Body of pancreas (tissue), 4 donors: Measurements from ENCODE around the gene GPR176. TPM values are rescaled to one million over a fixed set of nuclear protein-coding genes. Genes with fewer than 3 reads are reported as not detected.

Experiments
- ATAC-seq: fragments of 150-250 bp; one replicate; pipeline ENCODE4 v1.9.1; 2016
- DNase-seq, 4 donors: peaks; one replicate each; pipeline ENCODE4 v3.0.0-alpha.2; 2019
- H3K27ac ChIP-seq, 4 donors: fragments of 200-600 bp; sonication (generic); 1 replicate in 3 of 4; 2 replicates in 1 of 4; pipeline versions ENCODE4 v1.5.1 to v1.6.1; 2016 to 2019; ENCODE audit warnings: mild to moderate bottlenecking in 1 of 4, mixed read lengths in 1 of 4, moderate library complexity in 1 of 4
- H3K27me3 ChIP-seq, 2 donors: fragments of 200-600 bp; sonication (generic); one replicate each; pipeline ENCODE4 v1.6.0; 2016; ENCODE audit warnings: mild to moderate bottlenecking in 1 of 2
- H3K36me3 ChIP-seq, 2 donors: fragments of 200-600 bp; sonication (generic); replicated peaks in 1 of 2; 2 replicates each; pipeline ENCODE4 v1.5.1; 2016; ENCODE audit warnings: low read depth in 2 of 2; ENCODE audit not compliant: insufficient read depth in 1 of 2
- H3K4me1 ChIP-seq: fragments of 200-600 bp; sonication (generic); one replicate; pipeline ENCODE4 v1.6.0; 2016
- H3K4me3 ChIP-seq, 2 donors: fragments of 200-600 bp; sonication (generic); 1 replicate in 1 of 2; 2 replicates in 1 of 2; pipeline ENCODE4 v1.5.1; 2016 to 2019
- H3K9me3 ChIP-seq, 3 donors: fragments of 200-600 bp; sonication (generic); 1 replicate in 2 of 3; 2 replicates in 1 of 3; pipeline ENCODE4 v1.5.1; 2016
- POLR2A ChIP-seq, 3 donors: fragments of 450-650 bp; IDR thresholded peaks; one replicate each; pipeline ENCODE4 v1.6.1; 2016; ENCODE audit warnings: antibody characterized with exemption in 3 of 3, mild to moderate bottlenecking in 2 of 3
- WGBS, 2 donors: methylation state at CpG; one replicate each; pipeline ENCODE4 v1.1.5; 2017; 5-methylcytosine and 5-hydroxymethylcytosine counted together
- intact Hi-C: fragments of 100-400 bp; cut with DNase I; formaldehyde crosslinking; loops from one replicate; pipeline ENCODE4 v1.15.1; 2023
- total RNA-seq, 2 donors: library from RNA; depleted of rRNA; stranded (reverse); fragments of >200 nt; gene quantifications; one replicate each; pipeline ENCODE4 v1.1.0, GENCODE V29; 2016
- TF ChIP-seq, protein P1 (sequence below), 7 experiments: fragments of 450-650 bp in 4 of 7; fragments of 200-600 bp in 3 of 7; sonication (generic) in 3 of 7; IDR thresholded peaks; one replicate each; pipeline ENCODE4 v1.5.1; 2016 to 2019; ENCODE audit warnings: antibody characterized with exemption in 7 of 7

GPR176 gene
- total RNA-seq, 2 donors from 2014 or later = 4.7 TPM; not detected in 1

- TF ChIP-seq POLR2A (IDR thresholded peaks at IDR 0.05) = no peak
- TF ChIP-seq, protein P1, sequence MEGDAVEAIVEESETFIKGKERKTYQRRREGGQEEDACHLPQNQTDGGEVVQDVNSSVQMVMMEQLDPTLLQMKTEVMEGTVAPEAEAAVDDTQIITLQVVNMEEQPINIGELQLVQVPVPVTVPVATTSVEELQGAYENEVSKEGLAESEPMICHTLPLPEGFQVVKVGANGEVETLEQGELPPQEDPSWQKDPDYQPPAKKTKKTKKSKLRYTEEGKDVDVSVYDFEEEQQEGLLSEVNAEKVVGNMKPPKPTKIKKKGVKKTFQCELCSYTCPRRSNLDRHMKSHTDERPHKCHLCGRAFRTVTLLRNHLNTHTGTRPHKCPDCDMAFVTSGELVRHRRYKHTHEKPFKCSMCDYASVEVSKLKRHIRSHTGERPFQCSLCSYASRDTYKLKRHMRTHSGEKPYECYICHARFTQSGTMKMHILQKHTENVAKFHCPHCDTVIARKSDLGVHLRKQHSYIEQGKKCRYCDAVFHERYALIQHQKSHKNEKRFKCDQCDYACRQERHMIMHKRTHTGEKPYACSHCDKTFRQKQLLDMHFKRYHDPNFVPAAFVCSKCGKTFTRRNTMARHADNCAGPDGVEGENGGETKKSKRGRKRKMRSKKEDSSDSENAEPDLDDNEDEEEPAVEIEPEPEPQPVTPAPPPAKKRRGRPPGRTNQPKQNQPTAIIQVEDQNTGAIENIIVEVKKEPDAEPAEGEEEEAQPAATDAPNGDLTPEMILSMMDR (IDR thresholded peaks at IDR 0.05) = no peak
- H3K4me3 ChIP-seq = no peak overlapping the region
- no peaks in the 10 kb centered on the region for H3K36me3 ChIP-seq
- H3K4me1 ChIP-seq = no peaks in the 10 kb centered on the region
- DNase-seq (no peak), ATAC-seq (no peak)
- no peaks in the 10 kb centered on the region for H3K27me3 ChIP-seq
- intact Hi-C loops = no loop called here
- 82 to 86% methylated on average over 2 of the region's 2 CpGs for WGBS, 2 donors
- H3K27ac ChIP-seq = no peak overlapping the region
- no peaks in the 10 kb centered on the region for H3K9me3 ChIP-seq
Measured at GRCh38 chr15:39873978-39874377, 46.1 kb downstream of the GPR176 start.

GRCh38 chr15:39870537-39870936 lies 49.5 kb downstream of the GPR176 start:
- intact Hi-C loops = no loop called here
- H3K36me3 ChIP-seq = no peaks in the 10 kb centered on the region
- H3K4me1 ChIP-seq = no peaks in the 10 kb centered on the region
- no peaks in the 10 kb centered on the region for H3K9me3 ChIP-seq
- TF ChIP-seq, protein P1 (IDR thresholded peaks at IDR 0.05) = no peak
- TF ChIP-seq POLR2A (IDR thresholded peaks at IDR 0.05) = no peak
- no peaks in the 10 kb centered on the region for H3K27me3 ChIP-seq
- DNase-seq = no peak
- 76 to 80% methylated on average over 2 of the region's 2 CpGs for WGBS, 2 donors
- H3K27ac ChIP-seq = no peak overlapping the region
- H3K4me3 ChIP-seq = no peak overlapping the region
- no peak for ATAC-seq

DNA sequence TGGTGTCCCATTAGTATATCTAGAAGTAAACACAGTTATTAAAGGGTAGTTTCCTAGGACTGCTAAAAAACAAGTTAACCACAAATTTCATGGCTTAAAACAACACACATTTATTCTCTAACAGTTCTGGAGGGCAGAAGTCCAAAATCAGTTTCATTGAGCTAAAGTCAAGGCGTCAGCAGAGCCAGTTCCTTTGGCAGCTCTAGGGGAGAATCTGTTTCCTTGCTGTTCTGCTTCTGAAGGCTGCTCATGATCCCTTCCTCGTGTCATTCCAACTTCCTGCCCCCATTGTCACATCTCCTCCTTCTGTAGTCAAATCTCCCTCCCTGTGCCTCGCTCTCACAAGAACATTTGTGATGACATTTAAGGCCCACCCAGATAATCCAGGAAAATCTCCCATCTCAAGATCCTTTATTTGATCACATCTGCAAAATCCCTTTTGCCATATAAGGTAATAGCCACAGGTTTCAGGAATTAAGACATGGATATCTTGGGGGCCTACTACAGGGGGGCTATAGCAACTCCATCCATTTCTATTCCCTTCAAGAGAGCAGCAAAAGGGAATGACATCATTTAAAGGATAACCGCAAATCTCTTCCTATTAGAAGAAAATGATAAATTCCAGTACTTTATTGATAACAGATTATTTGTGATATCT lies 50.1 kb downstream of the GPR176 start:
- H3K4me1 ChIP-seq = no peaks in the 10 kb centered on the region
- H3K4me3 ChIP-seq = no peak overlapping the region
- intact Hi-C loops = no loop called here
- WGBS, 2 donors = 71 to 76% methylated on average over 4 of the region's 4 CpGs
- no peaks in the 10 kb centered on the region for H3K27me3 ChIP-seq
- no peak for DNase-seq
- no peaks in the 10 kb centered on the region for H3K36me3 ChIP-seq
- TF ChIP-seq POLR2A (IDR thresholded peaks at IDR 0.05) = no peak
- TF ChIP-seq, protein P1 (IDR thresholded peaks at IDR 0.05) = no peak
- ATAC-seq = no peak
- H3K9me3 ChIP-seq = no peaks in the 10 kb centered on the region
- H3K27ac ChIP-seq = no peak overlapping the region

DNA sequence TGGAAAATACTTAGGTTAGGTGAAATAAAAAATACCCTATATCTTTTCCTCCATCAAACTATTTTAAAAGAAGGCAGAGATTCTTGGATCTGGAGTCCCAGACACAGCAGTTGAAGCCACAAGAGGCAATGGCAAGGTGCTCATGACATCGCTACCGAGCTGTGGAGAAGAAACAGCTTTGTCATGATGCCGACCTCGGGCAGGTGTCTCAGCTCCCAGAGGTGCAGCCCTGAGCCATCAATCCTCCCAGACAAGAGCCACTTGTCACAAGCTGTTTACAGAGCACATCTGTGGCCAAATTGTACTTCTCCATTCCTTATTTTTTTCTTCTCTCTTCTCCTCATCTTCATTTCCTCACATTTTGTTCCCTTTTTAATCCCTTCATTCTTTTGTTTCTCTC lies 50.8 kb downstream of the GPR176 start:
- DNase-seq = no peak
- 38 to 44% methylated on average over 4 of the region's 4 CpGs for WGBS, 2 donors
- no peak for TF ChIP-seq POLR2A (IDR thresholded peaks at IDR 0.05)
- TF ChIP-seq, protein P1 (IDR thresholded peaks at IDR 0.05) = no peak
- no peak overlapping the region for H3K27ac ChIP-seq
- H3K36me3 ChIP-seq = no peaks in the 10 kb centered on the region
- intact Hi-C loops = no loop called here
- no peak for ATAC-seq
- no peaks in the 10 kb centered on the region for H3K9me3 ChIP-seq
- no peaks in the 10 kb centered on the region for H3K4me1 ChIP-seq
- H3K4me3 ChIP-seq = no peak overlapping the region
- no peaks in the 10 kb centered on the region for H3K27me3 ChIP-seq

- ATAC-seq (no peak), DNase-seq (no peak)
- intact Hi-C loops = no loop called here
- TF ChIP-seq POLR2A (IDR thresholded peaks at IDR 0.05) = no peak
- TF ChIP-seq, protein P1 (IDR thresholded peaks at IDR 0.05) = no peak
- Histone ChIP-seq H3K4me3 (no peak overlapping the region), H3K27ac (no peak overlapping the region), H3K4me1 (no peaks in the 10 kb centered on the region), H3K27me3 (no peaks in the 10 kb centered on the region), H3K9me3 (no peaks in the 10 kb centered on the region), H3K36me3 (no peaks in the 10 kb centered on the region)
- WGBS, 2 donors = 81 to 91% methylated on average over 2 of the region's 2 CpGs
Measured at GRCh38 chr15:39868396-39868795, 51.7 kb downstream of the GPR176 start.
